Stimulated activated CD8-positive, alpha-beta memory T cell treated with anti-CD3 and anti-CD28 coated beads, Interleukin-7, amount 100 ng/mL, for 48 hours (primary cell): ENCODE measurements around the gene RNF182.
"Not testable (repeated sequence)": the region's sequence is repeated elsewhere in the genome, so short reads cannot be mapped to it uniquely, and the experiment has no call there.

Experiments
- DNase-seq, 2 donors: peaks; one replicate each; pipeline ENCODE4 v3.0.0-alpha.2; 2020; ENCODE audit warnings: low read depth in 1 of 2; ENCODE audit errors: extremely low read depth in 1 of 2

Gene RNF182

DNA sequence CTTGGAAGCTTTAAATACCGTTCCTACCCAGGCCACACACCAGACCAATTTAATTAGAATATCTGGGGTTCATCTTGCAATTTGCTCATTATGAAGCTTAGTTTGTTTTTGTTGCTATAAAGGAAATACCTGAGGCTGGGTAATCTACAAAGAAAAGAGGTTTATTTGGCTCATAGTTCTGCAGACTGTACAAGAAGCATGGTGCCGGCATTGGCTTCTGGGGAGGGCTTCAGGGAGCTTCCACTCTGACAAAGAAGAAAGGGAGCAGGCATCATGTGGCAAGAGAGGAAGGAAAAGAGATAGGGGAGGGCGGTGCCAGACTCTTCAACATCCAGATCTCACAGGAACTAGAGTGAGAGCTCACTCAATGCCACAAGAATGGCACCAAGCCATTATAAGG is 73.6 kb downstream of the RNF182 start:
- no peak for DNase-seq

DNA sequence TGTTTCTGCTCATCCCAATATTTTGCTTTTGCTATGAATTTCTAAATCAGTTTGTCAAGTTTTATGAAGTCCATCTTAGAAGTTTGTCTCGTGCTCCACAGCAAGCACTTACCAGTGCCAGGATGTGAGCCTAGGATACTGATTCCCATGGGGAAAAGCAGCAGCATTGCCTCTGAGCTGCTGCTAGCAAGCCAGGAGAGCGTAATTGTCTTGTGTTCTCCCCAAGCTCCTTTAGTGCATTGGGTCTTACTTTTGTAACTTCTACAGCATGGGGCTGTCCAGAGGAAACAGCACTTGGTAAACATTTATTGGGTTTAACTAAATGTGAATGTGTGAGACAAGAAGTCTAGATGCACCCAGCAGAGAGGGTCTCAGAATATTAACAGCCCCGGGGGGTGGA is 76.1 kb downstream of the RNF182 start:
- no peak for DNase-seq

DNA sequence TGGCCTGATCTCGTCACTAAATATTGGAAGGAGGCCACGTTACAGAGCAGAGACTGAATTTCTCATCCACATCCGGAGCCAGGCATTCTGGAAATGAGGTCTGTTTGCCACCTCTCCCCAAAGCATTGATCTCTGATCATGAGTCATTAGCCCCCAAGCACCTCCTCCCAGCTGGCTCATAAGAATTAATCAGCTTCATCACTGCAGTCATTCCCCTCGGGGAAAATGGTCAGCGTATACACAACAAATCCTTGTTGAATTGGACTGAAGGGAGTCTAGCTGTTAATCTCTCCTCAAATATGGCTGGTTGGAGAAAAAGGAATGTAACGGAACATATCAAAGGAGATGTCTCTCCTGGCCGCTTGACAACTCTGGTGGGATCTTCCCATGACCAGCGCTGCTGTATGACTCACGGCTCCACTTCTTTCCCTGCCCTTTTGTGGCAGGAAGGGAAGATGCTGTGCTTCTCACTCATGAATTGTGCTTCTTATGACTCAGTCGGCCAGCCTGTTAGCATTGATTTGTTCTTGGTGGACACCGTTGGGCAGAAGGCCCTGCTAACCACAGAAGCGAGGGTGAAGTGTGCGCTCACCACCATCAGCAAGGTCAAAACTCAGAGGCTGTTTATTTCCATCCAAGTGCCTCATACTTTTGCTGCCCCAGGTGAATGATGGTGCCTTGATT is 76.7 kb downstream of the RNF182 start:
- DNase-seq = no peak

DNA sequence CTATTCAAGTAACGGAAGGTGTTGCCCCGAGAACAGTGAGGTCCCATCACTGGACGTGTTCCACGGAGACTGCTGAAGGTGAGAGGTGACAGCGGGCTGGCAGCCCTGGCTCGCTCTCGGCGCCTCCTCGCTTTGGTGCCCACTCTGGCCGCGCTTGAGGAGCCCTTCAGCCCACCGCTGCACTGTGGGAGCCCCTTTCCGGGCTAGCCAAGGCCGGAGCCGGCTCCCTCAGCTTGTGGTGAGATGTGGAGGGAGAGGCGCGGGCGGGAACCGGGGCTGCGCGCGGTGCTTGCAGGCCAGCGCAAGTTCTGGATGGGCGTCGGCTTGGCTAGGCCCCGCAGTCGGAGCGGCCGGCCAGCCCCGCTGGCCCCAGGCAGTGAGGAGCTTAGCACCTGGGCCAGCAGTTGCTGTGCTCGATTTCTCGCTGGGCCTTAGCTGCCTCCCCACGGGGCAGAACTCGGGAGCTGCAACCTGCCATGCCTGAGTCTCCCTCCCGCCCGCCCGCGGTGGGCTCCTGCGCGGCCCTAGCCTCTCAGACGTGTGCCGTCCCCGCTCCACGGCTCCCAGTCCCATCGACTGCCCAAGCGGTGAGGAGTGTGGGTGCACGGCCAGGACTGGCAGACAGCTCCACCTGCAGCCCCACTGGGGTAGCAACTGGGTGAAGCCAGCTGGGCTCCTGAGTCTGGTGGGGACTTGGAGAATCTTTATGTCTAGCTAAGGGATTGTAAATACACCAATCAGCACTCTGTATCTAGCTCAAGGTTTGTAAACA is 77.6 kb downstream of the RNF182 start:
- DNase-seq = no peak

DNA sequence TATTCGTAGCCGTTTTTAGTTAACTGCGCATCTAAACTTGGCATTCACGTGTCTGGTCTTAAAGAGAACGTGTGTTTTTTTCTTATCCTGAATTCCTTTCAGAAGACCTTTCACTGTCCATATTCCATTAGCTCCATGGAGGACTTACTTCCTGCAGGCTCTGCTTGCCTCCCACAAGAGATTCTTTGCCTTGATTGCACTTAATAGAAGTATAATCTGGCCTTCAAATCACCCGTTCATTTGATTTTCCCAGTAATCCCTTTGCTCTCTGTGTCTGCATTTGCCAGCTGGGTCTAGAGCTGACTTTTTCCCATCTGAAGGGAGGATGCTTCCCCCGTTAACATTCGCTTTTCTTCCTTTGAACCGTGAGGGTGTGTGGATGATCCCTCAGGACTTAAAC is 79.5 kb downstream of the RNF182 start:
- DNase-seq = no peak

DNA sequence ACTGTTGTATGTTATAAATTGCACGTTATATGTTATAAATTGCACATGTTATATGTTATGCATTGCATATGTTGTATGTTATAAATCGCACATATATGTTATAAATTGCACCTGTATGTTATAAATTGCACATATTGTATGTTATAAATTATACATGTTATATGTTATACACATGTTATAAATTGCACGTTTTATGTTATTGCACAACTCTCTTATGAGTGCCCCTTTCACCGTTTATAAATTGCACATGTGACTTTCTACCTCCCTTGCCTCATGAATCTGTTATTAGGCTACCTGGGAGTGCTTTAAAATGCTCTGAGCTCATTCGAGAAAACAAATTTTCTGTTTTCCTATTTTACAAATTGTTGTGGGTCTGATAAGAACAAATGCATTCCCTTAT is 84.1 kb downstream of the RNF182 start:
- DNase-seq = no peak

DNA sequence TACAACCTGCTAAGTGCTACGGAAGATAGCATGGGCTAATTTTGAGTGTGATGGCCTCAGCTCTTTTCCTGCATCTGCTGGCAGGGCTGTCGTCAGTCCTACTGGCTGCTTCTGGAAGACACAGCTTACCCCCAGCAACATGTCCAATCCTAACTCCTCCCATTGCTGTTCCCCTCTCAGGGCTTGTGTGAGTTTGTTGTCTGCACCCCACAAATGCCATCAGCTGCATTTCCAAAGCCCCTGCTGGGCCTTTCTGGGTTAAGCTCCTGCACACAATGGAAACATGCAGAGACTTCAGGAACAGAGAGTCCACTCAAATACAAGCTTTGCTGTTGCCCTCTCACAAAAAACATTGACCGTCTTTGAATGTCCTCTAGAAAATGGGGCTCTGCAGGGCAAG is 84.7 kb downstream of the RNF182 start:
- DNase-seq = no peak

DNA sequence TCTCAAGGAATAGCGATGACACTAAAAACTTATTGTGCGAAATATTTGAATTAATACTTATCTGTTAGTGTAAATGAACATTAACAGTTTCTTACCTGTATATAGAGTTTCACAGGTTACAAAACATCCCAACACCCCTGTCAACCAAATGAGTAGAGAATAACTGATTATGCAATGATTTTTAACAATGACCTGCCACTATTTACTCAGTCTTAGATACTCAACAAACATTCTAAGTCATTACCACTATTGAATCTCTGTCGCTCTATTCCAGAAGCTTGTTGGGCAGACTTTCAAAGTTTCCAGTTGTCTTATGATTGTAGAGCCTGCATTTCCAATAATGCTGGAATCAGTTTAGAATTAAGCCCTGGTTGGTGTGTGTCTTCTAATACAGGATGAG is 85.5 kb downstream of the RNF182 start:
- no peak for DNase-seq

DNA sequence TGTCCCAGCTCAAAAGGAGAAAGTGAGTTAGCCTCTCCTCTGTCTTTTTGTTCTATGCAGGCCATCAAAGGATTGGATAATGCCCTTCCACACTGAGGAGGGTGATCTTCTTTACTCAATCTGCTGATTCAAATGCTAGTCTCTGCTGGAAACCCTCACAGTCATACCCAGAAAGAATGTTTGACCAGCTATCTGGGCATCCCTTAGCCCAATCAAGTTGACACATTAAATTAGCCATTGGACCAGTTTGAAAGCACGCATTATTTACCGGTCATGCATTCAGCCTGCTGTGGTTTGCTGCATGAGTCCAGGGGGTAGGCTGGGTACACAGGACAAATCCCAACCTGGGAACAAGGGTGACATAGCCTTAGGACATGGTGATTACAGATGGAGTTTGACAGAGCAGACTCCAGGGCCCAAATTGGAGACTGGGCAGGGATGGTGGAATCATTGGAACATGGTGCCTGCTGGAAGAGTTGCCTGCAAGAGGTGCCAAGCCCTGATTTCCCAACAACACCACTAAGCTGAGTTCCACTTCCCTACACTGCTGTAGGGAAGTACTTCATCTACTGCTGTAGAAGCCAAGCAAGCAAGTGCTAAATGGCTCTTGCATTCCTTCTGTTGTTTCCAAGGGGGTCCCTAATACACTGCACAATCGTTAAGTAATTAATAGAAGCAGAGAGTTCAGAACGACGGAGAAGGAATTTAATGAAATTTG is 87.7 kb downstream of the RNF182 start:
- DNase-seq = no peak

DNA sequence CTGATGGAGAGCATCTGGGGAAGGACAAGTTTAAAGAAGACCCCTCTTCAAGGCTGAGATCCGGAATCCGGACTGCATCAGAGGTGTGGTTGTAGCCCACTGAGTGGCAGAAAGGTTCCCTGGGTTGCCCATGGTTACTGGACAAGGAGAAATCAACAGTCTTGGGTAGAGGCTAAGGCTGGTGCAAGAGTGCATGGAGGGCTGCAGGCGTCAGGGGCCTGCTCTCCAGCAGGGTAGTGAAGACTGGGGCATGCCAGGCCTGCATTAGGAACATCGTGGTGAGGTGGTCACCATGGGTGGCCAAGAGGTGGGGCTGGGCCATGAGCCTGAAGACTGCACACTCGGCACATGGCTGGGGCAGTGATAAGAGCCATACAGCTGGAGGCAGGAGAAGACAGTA is 91.2 kb downstream of the RNF182 start:
- no peak for DNase-seq

DNA sequence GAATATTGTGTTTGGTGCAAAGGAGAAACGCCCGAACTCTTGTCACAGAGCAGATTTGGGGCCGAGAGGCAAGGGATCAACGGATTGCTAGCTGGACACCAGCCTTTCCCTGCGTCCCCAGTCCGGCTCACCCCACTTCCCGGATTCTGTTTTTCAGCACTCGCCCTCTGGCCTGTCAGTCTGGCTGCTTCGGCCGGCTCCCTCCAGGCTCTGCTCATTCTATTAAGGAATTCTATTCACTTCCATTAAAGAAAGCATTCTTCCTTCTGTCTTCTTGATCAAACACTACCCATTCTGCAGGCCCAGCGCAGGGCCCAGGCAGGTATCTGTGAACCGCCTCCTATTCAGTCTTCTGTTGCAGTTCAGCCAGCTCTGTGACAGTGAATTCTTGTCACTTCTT is 91.7 kb downstream of the RNF182 start:
- no peak for DNase-seq

DNA sequence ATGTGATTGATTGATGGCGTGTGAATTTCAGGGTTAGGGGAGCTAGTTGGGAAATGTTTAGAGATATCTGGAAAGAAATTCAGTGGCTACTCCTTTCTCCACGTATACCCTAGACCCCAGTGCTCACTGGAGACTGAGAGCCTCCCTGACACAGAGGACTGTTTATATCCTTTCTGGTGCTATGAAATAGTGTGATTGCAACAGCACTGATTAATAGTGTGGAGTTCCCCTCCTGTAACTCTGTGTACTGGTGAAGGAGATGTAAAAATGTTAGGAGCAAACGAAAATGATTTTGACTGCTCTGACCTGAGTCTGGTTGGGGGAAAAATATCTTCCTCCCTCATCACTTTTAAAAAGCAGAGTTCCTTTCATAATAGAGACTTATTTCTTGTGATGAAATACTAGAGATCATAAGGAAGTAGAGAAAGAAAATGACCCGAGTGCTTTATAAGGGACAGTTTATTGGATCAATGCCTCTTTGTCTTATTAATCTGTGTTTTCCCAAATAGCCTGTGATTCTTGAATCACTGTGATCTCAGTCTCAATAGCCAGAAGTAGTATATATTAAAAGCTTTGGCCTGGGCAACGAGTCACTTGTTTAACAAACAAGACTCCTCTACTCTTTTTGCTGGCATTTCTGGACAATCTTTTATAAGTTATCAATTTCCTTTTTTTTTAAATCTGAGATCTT is 92.3 kb downstream of the RNF182 start:
- no peak for DNase-seq

DNA sequence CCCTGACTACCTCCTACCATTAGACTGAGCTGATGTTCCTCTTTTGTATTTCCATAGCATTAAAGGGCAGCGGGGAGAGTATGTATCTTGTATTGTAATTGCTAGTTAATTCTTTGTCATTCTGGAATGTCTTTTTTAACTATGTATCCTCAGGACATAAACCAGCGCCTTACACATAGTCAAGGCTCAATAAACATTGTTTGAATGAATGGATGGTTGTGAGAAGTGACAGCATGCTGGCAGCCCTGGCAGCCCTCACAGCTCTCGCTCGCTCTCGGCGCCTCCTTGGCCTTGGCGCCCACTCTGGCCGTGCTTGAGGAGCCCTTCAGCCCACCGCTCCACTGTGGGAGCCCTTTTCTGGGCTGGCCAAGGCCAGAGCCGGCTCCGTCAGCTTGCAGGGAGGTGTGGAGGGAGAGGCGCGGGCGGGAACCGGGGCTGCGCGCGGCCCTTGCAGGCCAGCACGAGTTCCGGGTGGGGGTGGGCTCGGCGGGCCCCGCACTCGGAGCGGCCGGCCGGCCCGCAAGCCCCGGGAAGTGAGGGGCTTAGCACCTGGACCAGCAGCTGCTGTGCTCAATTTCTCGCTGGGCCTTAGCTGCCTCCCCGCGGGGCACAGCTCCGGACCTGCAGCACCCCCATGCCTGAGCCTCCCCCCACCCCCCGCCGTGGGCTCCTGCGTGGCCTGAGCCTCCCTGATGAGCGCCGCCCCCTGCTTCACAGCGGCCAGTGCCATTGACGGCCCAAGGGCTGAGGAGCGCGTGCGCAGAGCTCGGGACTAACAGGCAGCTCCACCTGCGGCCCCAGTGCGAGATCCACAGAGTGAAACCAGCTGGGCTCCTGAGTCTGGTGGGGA is 93.1 kb downstream of the RNF182 start:
- DNase-seq = no peak

DNA sequence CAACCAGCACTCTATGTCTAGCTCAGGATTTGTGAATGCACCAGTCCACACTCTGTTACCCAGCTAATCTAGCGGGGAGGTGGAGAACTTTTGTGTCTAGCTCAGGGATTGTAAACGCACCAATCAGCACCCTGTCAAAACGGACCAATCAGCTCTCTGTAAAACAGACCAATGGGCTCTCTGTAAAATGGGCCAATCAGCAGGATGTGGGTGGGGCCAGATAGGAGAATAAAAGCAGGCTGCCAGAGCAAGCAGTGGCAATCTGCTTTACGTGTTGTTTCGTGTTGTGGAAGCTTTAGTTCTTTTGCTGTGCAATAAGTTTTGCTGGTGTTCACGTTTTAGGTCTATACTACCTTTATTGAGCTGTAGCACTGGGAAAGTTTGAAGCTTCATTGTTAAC is 93.8 kb downstream of the RNF182 start:
- DNase-seq = not testable (repeated sequence)

DNA sequence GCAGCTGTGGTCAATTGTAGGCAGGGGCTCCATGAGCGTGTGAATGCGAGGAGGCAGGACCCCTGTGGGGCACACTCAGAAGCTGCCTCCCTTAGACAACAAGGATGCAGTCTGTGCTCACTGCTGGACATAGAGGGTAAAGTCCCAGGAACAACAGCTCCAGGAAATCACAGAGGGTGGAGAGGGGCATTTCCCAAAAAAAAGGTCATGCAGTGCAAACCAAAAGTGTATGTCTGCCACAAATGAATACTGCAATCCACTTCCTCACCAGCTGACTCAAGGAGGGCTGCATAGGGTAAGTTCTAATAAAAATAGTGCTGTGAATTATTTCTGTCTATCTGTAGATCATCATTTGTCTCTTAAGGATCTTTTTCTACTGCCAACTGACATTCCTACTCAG is 95.8 kb downstream of the RNF182 start:
- DNase-seq = no peak

DNA sequence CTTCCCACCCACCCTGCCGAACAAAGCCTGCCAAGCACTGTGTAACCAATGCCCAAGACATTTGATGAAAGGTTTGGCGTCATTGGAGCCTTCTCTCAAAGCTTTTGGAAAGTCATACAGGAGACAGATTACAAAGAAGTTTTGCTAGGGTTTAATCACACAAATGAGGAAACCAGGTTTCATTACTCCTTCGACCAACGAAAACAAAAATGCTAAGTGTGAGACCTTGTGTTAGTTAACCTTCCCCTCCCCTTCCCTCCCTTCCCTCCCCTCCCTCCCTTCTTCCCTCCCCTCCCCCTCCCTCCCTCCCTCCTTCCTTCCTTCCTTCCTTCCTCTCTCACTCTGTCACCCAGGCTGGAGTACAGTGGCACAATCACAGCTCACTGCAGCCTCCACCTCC is 96.7 kb downstream of the RNF182 start:
- no peak for DNase-seq

DNA sequence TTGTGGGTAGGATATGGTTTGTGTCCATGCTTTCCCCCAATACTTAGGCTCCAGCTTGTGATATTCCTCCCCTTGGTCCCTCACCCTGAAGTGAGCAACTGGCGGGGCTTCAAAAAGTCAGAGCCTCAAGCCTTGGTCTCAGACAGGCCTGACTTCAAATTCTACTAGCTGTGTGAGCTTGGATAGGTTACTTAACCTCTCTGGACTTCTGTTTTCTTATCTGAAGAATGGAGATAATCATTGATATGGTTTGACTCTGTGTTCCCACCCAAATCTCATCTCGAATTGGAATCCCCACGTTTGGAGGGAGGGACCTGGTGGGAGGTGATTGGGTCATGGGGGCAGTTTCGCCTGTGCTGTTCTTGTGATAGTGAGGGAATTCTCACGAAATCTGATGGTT is 97.9 kb downstream of the RNF182 start:
- no peak for DNase-seq

DNA sequence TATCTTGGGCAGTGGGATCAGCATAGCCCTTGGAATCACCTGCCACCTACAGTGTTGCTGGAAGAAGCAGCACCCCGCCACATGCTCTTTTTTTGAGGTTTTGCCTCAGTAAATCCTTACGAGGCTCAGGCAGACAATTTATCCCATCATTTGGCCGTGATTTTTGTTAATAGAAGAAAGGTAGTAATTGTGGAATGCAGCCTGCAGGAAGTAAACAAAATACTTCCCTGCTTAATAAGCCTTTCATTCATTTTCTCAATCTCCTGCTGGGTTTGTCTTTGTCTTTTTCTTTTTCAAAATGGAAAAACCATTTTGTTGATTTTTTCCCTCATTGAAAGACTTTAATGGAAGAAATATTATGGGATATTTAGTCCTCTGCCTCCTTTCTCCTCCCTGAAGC is 99.1 kb downstream of the RNF182 start:
- no peak for DNase-seq

DNA sequence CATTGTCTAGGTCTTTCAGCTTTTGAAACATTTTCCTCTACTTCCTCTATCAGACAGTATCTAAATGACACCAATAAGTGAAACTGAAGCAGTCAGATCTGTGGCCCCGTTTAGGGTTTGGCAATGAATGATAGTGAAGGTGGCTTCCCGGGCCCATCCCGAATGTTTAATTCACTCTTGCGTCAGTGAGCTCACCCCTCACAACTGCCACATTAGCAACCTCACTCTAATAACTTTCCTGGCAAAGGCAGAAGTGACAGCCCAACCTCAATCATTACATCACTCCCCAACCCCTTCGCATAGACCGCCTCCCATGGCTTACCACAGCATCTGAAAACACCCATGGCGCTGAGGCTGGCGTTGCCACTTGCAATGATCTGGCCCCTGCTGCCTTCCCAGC is 100.4 kb downstream of the RNF182 start:
- DNase-seq = no peak

DNA sequence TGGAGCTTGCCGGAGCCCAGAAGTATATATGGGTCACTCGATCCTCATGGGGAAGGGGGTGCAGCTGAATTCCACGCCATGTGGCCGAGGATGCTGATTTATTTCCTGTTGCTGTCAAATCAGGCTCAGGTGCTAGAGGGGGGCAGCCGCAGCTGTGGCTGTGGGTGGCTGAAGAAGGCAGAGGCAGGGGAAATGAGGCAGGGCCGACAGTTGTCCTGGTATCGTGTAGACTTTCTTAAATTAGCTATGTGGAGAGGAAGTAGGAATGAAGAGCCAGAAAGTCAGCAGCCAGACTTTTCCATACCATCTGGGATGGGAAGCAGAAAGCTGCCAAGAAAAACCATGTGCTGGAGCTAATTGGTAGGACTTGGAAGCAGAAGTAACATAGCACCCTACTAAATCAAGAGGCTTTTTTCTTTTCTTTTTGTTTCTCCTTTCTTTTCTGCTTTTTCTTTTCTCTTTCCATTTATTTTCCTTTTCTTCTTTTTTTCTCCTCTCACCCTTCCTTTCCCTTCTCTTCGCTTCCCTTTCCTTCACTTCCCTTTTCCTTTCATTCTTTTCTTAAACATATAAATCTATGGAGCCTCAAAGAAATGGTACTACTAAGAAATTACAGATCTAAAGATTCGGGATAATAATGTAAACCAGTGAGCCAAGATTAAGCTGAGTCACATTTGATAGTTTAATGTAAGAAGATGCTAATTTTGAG is 102.2 kb downstream of the RNF182 start:
- no peak for DNase-seq
